Stimulated activated CD4-positive, alpha-beta T cell treated with anti-CD3 and anti-CD28 coated beads, Interleukin-15, amount 100 ng/mL, for 48 hours (primary cell): Measurements from ENCODE around the gene OTOG.
A peak's percentile ranks its signal among the peaks of the same experiment; 100 is the strongest.

Experiments used
- DNase-seq, 2 donors: peaks; one replicate each; pipeline ENCODE4 v3.0.0-alpha.2; 2020; ENCODE audit warnings: low read depth in 2 of 2

The OTOG gene

DNA sequence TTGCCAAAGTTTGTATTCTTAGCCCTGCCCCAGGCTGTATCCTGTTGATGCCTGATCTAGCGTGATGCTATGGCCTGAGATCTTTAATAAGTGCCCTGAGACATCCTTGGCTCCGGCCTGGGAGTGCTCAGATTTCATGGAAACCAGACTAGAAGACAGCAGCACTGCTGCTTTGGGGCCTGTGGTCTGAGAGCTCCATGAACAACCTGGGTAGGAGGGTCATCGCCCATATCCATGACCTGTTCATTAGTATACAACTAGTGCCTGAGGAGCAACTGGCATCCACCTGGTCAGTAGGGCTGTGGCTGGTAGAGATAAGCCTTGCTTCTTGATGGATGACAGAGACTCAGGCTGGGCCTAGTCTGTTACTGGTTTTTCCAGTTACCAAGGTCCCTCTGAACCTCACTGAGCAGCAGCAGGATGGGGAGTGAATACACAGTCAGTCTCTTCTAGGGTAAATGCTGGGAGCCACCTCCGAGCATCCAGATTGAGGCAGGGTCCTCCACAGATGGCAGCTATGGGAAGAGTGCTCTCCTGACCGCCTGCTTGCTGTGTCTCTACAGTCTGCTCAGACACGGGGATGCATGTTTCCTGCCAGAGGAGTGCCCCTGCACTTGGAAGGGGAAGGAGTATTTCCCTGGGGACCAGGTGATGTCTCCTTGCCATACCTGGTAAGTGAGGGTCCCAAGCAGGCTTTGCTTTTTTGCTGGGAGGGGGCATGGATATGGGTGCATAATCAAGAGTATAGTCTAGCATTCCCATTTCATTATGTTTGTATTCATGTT, 39.0 kb downstream of the OTOG start:
- no peak for DNase-seq

DNA sequence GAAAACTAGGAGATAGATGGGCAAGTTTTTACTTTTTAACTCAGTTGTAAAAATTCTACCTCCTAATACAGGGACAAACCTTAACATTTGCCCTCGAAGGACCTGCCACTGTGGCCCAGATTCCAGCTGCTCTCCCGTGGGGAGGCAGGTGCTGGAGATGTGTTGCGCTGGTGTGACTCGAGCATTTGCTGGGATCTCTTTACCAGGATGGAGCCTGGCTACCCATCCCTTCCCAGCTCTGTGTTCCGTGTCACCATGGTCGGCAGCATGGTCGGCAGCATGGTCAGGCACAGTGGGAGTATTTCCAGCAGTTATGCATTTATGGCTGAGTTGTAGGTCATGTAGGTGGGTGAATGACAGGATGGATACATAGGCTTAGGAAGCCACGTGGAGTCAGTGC, 41.1 kb downstream of the OTOG start:
- DNase-seq: no peak

- DNase-seq: no peak
These were observed 41.7 kb downstream of the OTOG start for GRCh38 chr11:17588721-17589120.

GRCh38 chr11:17590463-17590862, 43.4 kb downstream of the OTOG start:
- no peak for DNase-seq

DNA sequence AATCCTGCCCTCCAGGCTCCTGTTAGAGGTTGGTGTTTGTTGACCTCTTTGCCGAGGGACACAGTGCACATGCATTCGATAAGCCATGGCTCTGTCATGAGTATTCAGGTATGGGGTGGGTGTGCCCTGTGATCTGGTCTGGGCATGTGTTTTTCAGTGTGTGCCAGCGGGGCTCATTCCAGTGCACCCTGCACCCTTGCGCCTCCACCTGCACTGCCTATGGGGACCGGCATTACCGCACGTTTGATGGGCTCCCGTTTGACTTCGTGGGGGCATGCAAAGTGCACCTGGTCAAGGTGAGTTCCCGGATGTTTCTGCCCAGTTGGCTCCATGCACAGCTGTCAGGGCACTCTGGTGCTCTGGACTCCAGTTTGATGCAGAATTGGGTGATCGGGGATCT, 44.2 kb downstream of the OTOG start:
- DNase-seq: no peak

GRCh38 chr11:17593466-17594245, 46.6 kb downstream of the OTOG start:
- DNase-seq: no peak

DNA sequence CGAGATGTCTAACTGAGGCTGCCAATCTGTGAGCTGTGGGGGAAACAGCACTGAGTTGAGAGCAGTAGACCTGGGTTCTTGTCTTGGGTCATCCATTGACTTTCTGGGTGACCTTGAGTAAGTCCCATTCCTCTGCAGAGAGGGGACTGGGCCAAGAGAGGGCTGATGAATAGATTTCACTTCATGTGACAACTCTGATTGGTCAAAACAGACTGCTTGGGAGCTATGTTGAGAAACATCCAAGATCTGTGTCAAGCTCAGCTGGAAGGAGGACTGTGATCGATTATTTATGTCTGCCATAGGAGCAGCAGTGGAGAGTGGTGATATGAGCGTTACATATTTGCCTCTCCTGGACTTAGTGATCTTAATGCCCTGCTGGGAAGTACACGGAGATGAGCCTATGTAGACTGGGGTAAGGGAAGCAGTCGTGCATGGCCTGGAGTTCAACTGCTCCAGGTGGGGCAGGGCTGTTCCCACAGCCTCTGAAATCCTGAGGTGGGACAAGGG, 47.7 kb downstream of the OTOG start:
- DNase-seq: no peak

DNA sequence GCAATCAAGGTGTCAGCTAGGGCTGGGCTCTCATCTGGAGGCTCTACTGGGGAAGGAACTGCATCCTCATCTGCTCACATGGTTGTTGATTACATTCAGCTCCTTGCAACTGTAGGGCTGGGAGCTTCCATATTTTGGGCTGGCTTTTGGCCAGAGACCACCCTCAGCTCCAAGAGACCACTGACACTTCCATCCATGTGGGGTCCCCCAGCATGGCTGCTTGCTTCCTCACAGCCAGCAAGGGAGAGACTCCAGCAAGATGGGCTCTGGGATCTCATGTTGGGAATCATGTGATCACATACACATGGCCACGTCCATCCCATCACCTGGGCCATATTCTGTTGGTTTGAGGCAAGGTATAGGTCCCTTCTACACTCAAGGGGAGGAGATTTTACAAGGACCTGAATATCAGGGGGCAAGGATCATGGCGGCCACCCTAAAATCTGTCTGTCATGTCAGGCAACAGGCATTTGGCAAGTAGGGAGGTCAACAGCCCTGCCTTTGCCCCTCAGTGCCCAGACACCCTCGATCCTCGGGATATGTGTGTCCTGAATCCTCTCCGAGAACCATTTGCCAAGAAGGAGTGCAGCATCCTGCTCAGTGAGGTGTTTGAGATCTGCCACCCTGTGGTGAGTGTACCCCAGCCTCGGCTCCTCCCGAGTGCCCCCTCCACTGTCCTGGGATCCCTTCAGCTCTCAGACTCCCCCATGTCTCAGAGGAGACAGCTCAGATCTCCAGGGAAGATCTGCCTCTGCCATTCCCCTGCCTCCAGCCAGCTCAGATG, 48.7 kb downstream of the OTOG start:
- no peak for DNase-seq

GRCh38 chr11:17596310-17596669, 49.2 kb downstream of the OTOG start:
- DNase-seq: no peak

GRCh38 chr11:17596711-17597110, 49.7 kb downstream of the OTOG start:
- DNase-seq: no peak

DNA sequence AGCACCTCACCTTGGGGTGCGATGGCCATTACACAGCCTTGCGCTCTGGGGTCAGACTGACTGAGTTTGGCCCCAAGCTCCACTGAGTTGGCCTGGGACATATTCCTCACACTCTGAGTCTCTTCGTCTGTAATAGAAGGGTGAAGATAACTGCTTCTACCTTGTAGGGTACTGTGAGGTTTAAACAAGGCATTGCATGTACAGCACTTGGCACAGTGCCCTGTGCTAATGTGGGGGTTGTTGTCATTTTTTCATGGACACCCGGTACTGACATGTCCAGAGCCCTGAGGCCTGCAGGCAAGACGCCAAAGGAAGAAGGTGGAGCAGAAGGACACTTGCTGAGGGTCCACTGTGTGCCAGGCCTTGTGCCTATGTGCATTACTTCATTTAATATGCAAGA, 50.7 kb downstream of the OTOG start:
- no peak for DNase-seq

DNA sequence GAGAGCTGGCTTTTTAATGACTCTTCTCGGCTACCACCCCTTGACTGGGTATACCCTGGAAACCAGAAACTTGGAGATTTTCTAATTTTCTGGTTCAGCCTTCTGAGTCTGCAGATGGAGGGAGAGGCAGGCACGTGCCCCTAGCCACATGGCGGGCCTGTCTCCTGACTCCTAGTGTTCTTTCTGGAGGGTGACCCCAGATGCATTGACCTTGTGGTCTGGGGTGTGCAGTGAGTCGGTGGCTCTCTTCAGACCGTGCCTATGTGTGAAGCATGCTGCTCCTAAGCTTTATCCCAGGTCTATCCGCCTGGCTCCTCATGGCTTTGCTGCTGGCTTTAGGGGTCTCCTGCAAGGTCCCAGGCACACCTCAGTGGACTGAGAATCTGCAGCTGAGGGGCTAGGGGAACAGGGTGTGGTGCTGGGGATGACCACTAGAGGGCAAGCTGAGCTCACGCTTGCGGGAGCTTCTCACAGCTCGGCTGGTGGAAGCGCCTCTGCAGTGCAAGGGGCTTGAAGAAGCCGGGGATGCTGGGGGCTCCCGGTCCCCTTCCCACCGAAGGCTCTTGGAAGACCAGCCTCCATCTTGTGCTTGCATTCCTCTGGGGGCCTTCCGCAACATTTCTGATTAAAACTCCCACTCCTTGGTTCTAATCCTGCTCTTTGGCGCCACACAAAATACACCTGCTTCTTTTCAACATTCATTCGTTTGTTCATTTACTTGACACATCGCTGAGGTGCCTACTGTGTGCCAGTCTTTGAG, 51.8 kb downstream of the OTOG start:
- peak; percentile 59 to 66 for DNase-seq

- no peak for DNase-seq
These were observed 52.4 kb downstream of the OTOG start for GRCh38 chr11:17599460-17599925.

DNA sequence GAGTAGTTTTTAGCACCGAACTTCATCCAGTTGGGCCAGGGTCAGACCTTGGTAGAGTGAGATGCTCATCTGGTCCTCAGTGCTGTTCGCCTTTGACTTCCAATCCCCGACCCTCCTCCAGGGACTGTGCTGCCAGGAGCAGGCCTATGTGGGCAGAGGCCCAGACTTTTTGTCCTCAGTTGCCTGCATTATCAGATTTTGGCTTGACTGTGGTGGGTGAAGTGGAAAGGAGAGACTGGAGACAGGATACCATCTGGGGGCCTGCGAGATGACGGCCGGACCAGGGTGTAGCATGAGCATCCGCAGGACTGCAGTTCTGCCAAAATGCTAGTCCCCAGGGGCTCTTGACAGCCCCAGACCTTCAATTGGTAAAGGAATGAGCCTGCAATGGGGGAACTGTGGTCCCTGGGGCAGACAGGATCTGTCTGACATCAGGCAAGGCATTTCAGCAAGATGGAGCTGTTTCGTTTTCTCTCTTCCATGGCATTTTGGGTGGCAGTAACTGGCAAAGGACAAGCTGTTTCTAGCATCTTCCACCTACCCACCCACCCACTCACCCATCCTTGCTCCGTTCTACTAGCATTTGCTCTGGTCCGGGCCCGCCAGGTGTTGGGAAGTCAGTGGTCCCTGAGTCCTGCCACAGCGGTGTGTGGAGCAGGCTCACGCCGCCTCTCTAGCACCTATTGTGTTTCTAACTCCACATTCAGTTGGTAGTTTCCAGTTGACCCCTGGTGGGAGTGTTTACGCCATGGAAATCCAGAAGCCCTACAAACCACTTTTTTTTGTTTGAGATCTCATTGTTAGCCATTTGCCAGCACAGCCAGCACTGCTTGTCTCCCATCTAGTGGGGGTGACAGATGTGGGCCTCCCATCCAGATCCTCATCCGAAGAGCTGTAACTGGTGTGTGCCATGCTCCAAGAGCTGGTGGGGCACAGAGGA, 53.5 kb downstream of the OTOG start:
- DNase-seq: no peak

DNA sequence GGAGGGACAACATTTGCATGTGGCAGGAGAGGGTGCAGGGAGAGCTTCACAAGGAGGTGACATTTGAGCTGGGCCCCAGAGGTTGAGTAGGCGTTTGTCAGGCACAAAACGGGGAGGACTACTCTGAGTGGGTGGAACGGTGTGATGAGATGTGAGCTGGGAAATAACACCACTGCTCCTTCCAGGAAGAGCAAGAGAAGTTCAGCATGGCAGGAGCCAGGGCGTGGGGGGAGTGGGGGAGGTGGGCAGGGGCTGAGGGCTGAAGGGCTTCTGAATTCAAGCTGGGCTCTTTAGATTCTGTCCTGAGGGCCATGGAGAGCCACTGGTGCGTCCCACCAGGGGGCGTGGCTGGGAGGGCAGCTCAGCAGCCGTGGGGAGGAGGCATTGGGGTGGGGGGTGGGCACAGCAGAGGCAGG, 54.2 kb downstream of the OTOG start:
- DNase-seq: no peak

DNA sequence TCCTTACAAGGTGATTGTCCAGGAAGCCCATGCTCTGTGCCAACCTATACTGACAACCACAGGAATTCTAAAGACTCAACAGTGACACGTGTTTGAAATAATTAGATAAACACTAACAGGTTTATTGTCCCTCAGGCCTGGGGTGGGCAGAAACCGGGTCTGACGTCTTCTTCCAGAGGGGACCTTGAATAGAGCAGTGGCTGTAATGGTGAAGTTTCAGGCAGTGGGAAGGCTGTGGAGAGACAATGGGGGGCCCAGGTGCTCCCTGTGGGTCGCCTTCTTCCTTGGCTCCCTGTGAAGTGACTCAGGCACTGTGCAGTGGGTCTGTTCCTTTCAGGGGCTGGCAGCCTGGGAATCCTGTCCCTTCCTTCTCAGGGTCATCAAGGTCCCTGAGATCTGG, 54.6 kb downstream of the OTOG start:
- DNase-seq: no peak

DNA sequence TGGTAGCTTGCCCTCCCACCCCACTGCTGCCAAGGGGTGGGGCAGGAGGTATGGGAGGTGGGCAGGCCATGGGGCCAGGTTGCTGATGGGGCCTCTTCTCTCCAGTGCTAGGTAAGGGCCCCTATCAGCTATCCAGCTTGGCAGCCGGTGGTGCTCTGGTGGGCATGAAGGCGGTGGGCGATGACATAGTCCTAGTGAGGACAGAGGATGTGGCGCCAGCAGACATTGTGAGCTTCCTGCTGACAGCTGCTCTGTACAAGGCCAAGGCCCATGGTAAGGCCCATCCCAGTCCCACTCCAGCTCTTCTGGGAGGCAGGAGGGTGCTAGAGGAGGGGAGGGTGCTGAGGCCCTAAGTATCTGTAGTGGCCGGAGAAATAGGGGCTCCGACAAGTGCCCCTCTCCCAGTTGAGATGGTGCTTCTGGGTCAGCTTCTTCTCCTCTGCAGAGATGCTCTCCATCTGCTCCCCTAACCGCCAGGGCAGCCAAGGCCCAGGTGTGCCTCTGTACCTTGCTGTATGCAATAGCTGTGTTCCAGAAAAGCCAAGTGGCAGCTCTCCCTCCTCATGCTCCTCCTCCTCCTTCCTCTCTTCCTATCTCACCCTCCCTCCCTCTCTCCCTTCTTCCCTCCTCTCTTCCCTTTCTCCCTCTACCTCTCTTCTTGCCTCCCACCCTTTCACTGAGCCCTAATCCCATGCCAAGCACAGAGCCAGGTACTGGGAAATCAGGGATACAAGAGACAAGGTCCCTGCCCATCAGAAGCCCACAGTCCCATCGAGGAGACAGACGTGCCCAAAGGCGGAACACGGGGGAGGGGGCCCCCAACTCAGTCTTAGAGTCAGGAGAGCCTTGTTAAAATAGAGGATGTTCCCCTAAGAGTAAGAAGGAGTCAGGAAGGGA, 55.3 kb downstream of the OTOG start:
- no peak for DNase-seq

GRCh38 chr11:17603056-17603825, 56.2 kb downstream of the OTOG start:
- no peak for DNase-seq
